Hepatic stellate cell (primary cell): Measurements from ENCODE around the gene TBC1D16.
"Not testable (repeated sequence)": the region's sequence is repeated elsewhere in the genome, so short reads cannot be mapped to it uniquely, and the experiment has no call there.

Source experiments
- DNase-seq: peaks from one replicate; pipeline ENCODE4 v3.0.0; 2011; ENCODE audit warnings: low spot score

Gene TBC1D16

DNA sequence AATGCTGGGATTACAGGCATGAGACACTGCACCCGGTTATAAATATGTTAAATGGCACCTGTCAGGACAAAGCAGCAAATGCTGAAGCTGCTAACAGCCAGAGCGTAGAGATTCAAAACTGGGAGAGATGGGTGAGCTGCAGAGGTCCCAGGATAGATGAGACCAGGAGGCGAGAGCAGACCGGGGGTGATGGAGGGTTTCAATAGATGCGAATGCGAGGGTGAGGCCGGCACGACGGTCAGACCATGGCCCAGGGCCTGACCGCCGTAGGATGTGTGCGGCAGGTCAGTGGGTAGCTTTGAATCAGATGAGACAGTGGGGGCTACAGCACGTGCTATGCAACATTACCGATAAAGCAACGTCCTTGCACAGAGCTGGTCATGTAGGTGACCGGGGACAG lies 15.0 kb upstream of the TBC1D16 start:
- DNase-seq: no peak

DNA sequence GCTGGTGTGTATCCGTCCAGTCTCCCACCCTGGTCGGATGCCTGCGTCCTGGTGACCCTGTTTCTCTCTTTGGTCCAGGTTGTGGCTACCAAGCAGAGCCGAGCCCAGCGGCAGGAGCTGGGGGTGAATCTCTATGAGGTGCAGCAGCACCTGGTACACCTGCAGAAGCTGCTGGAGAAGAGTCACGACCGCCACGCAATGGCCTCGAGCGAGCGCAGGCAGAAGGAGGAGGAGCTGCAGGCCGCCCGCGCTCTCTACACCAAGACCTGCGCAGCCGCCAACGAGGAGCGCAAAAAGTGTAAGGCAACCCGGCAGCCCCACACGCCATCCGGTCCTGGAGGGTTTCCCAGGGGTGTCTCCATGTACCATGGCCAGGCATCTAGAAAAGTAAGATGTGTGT lies 14.3 kb upstream of the TBC1D16 start:
- no peak for DNase-seq

DNA sequence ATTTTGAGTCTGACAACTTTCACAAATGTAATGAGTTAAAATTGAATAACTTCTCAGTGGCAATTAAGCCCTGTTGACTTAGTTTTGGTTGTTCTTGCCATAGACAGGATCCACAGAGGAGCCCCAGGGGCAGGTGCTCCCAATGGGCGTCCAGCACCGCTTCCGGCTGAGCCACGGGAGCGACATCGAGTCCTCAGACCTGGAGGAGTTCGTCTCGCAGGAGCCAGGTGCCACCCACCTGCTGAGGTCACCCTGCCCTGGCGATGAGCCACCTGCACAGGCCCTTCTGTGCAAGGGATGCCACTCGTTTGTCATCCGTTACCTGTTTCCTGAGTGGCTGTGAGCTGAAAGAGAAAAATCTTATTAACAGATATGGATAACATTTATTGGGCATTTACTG lies 11.5 kb upstream of the TBC1D16 start:
- no peak for DNase-seq

DNA sequence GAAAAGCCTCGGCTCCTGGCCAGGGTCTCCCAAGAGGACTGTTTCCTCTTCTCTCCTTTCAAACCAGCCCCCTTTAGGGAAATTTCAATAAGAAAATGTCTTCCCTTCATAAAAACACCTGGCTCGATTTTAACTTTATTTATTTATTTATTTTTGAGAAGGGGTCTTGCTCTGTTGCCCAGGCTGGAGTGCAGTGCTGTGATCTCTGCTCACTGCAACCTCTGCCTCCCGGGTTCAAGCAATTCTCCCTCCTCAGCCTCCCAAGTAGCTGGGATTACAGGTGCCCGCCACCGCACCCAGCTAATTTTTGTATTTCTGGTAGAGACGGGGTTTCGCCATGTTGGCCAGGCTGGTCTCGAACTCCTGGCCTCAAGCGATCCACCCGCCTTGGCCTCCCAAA lies 11.0 kb upstream of the TBC1D16 start:
- DNase-seq: not testable (repeated sequence)

DNA sequence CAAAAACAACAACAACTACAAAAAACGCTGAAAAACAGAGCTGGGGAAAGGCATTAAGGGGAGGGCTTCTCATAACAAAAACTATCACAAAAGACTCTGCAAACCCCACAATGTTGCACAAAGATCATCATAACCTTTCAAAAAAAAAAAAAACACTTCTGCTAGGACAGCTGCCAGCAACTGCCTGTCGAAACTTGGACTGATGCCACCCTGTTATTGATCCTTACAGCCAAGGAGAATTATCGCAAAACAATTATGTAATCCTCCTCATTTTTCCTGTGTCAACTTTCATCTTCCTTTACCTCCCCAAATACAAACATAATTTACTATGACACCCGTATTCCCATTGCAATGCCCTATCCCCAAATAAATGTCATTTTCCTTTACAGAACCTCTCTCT lies 10.0 kb upstream of the TBC1D16 start:
- no peak for DNase-seq

DNA sequence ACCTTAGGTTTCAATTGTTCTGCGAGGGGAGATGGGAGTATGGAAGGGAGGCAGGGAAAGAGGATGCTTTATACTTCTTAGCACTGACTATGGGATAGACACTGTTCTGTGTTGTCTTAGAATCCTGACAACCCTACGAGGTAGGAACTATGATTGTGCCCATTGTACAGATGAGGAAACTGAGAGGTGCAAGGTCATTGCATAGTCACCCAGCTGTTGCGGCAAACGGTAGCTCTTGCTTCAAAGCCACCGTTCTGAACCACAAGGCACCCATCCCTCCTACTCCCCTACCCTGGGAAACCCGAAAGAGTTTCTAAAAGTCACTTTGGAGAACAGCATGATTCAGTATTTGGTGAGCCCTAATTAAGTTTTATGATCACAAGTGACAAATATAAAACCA lies 8.3 kb upstream of the TBC1D16 start:
- DNase-seq: no peak

DNA sequence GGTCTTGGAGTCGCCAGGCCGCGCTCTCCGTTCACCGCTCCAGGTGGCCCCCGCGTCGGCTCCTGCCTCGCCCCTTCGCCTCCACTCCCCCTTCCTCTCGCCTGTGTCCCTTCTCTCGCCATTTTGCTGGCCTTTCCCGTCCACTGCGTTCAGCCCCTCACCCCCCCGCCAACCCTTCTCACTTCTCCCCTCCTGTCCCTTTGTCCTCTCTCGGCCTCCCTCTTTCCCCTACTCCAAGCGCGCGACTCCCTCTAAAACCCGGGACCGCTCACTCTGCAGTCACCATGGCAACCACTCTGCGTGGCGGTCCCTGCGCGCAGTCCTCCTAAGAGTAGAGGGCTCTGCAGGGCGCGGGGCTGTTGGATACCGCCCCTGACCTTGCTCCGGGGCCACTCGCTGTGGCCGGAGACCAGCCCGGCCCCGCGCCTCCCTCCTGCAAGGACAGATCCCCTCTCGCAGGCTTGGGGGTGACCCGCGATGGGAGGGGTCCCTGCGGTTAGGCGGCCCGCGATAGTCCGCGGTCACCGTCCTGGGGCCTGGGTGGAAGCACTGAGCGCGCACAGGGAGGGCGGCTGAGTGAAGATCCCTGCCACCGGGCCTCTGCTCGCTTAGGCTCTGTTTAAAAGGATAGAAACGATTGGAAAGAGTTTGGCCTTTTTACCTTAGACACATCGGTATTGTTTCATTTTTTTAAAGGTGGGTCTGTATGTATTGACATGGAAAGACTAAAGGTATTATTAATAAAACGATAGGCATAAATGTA lies 1.2 kb upstream of the TBC1D16 start:
- DNase-seq: peak; percentile 49

DNA sequence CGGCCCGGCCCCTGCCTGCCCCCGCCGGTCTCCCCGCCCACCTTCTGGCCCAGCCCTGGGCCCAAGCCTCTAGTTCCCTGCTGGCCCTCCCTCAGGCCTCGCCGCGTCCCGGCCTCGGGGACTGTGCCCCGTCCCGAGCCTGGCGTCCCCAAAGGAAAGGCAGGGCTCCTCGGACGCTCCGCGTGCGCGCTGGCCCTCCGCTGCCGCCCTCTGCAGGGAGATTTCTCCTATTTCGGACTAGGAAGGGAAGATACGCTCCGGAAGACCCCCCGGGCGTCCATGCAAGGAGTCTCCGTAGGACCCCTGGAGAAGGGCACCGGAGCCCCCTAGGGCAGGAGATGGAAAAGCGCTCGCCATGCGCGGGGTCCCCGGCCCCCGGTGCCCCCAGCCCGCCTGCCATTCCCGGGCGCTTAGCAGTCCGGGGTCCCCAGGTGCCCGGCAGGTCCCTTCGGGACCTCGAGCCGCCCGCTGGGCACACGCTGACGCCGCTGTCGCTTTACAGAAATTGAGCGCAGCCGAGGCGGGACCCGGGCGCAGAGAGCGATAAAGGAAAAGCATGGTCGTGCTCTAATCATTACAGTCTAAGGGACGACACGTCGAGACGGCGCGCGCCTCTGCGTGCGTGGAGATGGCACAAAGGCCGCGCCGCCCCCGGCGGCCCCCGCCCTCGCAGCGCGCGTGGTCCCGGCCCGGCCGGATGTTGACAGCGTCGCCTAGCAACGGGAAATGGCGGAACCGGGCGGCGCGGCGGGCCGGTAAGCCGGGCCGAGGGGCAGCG lies 454 bp upstream of the TBC1D16 start, which contains the start of gene CCDC40:
TSS of gene CCDC40 (plus strand) at position 706 of the 778 bp plus-strand sequence. CDS start at position 727, 21 bp downstream.
- DNase-seq: peak; percentile 92

DNA sequence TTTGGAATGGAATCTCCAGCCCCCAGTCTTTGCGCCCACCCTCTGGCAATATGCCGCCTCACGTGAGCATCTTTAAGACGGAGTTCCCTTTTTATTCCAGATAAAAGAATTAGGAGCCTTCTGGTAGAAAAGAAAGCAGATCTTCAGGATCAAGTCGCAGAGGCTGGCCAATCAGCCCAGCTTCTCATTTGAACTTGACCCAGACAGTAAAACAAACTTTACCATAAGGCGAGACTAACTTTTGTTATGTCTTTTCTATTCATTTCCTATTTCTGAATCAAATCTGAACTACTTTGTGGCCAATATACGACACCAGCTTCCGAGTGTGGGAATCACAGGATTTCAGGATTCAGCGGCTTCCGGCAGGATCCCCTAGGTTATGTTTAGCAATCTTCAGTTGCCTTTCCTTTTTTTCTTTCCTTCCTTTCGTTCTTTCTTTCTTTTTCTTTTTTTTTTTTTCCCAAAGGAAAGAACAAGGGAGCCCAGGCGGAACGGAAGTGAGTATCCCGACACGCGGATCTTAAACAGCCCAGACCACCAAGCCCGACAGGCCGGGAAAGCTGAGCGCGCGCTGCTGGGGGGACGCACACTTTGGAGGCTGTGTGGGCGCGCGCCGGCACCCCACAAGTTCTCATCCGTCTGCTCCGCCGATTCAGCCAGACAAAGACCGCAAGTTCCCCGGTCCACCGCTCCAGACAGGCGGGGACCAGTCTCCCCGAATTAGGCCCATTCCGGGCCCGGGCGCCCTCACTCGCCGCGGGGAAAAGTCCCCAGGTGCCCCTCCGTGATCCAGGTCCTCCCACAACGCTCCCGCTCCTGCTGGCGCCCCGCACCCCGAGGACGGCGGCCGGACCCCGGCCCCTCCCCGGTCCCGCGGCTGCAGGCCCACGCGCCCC lies 633 bp downstream of the TBC1D16 start:
- peak; percentile 52 for DNase-seq

DNA sequence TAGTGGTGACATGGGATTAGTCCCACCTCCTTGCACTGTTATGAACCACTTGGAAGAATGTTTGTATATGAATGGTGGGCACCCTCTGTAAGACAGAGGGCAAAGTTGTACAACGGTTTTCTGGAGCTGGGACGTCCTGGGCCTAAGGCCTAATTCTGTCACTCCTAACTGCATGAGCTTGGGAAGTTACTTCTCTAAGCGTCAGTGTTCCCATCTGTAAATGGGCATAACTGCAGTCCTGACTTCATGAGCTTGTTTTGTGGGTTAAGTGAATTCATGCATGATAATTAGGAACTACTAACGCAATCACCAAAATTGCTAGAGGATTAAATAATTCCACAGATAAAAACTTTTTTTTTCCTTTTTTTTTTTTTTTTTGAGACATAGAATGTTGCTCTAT lies 1.8 kb downstream of the TBC1D16 start:
- DNase-seq: no peak

DNA sequence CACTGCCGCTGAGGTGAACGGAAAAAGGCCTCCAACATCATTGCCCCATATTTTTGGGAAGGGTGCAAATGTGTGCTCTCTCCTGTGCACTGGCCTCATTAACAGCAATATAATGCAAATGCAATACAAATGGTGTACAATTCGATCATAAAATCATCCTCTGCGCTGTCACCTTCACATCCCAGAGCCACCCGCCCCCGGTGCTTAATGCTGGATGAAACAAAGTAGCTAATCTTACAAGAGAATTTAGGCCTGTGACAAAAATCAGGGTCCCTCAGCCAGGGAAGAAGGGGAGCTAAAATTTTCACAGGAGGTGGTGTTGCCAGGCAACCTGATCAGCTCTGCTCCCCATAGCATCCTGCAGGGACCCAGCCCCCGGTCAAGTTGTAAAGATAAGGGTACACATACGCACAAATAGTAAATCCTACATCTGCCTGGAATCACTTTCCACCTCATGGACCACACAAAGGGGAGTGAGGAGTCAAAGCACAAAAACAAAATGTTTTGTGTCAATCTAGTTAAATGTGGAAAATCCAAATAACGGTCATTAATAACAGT lies 3.0 kb downstream of the TBC1D16 start:
- DNase-seq: no peak

DNA sequence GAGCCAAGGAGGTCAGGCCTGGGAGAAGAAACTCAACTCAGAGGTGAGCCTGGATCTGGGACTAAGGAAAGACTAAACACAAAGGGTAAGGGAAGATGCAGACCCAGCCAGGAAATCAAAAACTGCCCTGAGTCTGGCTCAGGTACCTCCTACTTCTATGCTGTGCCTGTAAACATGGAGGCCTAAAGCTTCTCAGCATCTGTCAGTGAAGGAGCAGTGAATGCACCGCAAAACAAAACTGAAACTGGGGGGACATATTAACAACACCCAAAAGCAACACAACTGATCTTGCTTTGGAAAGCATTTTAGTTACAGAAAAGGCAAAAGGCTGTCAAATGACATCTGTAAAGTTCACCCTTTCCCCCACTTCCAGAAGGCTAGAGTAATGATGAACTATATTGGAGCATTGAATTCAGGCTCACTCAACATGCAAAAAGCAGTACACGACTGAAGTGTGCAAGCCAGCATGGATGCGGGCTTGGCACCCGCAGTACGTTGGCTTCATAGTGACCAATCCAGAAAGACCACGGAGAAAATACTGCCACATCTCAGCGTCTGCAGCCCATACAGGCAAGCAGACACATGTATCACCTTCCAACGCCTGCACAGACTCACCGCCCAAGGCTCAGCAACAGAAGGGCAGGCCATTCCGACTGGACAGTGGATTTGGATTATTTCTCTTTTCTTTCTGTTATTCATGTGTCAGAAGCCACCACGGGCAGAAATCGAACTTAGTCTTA lies 3.8 kb downstream of the TBC1D16 start:
- DNase-seq: no peak

DNA sequence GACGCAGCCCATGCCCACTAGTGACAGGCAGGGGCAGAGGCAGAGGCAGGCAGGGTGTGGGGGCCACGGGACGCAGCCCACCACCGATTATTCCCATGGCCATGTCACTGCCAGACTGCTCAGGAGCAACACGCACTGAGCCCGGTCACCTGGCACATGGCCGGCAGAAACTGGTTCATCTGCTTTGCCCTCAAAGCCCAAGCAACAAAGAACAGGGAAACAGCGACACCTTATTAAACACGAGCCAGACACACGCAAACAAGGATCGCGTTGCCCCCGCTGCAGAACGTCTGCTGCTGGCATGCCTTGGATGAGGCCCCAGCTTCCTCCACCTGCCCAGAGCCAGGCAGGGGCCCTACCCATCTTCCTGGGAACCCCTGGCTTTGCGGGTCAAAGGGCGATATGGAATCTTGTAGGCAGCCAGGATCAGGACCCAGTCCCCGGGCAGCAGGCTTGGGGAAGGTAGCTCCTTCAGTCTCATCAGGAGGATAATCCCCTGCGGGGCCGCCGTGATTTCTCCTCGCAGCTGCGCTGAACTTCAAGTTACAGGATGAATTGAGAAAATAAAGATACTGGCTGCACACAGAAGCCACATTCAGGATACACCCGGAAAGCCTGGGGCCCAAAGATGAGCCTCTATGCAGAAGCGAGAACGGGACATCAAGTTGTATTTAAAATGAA lies 4.8 kb downstream of the TBC1D16 start:
- no peak for DNase-seq

DNA sequence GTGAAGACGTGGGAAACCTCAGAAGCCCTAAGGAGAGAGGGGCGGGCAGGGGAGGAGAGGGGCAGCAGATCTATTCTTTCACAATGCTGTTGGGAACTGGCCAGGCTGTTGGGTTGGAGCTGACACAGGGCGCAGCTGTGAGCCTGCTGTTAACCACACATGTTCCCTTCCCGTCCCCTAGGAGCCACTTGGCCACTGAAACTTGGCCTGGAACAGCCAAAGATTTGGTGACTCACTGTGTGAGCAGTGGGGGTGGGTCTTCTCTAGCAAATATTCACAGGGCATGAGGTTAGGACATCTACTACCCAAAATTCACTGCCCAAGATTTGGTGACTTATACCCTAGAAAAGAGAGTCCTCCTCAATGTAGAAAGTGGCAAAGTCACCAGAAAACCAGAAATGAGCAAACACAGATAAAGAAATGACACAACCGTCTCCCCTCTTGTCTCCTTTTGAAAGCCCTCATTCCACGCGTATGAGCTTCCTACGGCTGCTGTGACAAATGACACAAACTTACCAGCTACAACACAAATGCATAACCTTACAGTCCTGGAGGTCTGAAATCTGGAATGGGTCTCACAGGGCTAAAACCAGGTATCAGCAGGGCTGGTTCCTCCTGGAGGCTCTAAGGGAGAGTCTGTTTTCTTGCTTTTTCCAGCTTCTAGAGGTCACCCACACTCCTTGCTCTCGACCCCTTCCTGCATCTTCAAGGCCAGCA lies 6.3 kb downstream of the TBC1D16 start:
- peak; percentile 92 for DNase-seq

DNA sequence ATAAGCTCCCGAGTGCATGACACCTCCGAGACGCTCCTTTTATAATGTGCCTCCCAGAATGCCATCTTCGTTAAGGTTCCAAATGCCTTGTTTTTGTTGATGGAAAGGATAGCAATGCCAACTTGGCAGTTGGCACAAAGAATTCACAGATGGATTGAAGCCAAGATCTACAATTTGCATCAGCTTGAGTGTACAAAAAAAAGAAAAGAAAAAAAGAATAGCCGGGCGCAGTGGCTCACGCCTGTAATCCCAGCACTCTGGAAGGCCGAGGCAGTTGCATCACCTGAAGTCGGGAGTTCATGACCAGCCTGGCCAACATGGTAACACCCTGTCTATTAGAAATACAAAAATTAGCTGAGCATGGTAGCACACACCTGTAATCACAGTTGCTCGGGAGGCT lies 7.6 kb downstream of the TBC1D16 start:
- DNase-seq: no peak

DNA sequence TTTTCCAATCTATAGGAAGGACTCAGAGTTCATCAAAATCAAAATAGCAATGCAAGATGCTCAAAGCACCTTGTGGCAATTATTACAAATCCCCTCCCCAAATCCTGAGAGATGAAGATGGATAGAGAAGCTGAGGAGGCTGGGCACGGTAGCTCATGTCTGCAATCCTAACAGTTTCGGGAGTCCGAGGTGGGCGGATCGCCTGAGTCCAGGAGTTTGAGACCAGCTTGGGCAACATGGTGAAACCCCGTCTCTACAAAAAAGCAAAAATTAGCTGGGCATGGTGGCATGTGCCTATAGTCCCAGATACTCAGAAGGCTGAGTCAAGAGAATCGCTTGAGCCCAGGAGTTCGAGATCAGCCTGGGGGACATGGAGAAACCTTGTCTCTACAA lies 8.6 kb downstream of the TBC1D16 start:
- DNase-seq: no peak

DNA sequence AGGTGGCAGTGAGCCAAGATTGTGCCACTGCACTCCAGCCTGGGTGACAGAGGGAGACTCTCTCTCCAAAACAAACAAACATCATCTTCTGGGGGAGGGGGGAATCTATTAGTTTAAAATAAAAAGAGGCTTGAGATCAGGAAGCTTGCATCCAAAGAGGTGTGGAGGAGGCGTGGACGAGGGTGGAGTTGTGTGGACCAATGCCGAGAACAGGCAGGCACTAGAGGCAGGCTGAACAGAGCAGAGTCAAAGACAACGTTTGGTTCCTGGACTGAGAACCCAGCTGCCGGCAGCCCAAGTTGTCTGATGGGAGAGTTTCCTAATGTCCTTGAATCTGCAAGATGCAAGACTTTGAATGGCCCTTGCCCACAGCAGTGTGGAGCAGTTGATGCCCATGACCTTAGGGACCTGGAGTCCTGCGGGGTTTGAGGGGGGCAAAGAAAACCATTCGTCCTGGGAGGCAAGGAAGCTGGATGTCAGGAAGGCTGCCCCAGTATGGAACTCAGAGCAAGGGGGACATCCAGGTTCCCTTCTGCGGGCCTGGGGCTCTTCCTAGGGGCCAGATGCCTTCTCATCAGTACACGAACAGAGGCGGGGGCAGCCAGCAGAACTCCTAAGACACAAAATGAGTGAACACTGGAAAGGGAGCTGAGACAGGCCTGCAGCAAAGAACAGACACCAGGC lies 9.2 kb downstream of the TBC1D16 start:
- no peak for DNase-seq

DNA sequence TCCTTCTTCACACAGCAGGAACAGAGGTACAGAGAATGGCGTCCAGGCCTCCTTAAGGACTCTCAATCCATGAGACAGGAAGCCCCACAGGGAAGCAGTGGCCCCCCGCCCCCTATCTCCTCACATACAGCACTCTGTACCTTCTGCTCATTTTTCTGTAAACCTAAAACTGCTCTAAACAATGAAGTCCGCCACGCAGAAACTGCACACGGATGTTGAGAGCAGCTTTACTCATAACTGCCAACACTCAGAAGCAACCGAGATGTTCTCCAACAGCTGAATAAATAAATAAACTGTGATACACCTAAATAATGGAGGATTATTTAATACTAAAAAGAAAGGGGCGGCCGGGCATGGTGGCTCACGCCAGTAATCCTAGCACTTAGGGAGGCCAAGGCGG lies 9.9 kb downstream of the TBC1D16 start:
- DNase-seq: no peak

DNA sequence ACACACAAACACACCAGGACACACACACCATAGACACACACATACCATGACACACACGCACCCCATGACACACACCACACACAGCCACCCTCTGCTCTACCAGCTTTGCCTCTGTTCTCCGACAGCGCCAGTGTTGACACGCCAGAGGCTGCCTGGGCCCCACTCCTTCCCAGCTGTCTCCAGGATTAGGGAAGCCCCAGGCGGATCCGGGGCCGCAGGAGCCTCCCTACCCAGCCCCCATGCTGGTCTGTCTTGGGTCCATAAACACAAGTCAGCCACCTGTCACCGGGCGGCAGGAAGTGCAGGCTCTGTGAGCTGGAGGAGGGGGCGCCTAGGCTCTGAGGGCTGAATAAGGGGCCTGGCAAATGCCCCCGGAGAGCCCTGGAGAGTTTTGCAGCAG lies 10.5 kb downstream of the TBC1D16 start:
- DNase-seq: no peak
